Gastroesophageal sphincter (tissue), 3 donors: ENCODE data around the gene LRP1-AS.

Experiments used
- POLR2A ChIP-seq, 2 donors: fragments of 450-650 bp; IDR thresholded peaks; one replicate each; pipeline ENCODE4 v1.6.1; 2017; ENCODE audit warnings: antibody characterized with exemption in 2 of 2, mild to moderate bottlenecking in 2 of 2, moderate library complexity in 1 of 2
- POLR2AphosphoS5 ChIP-seq: sonication (generic); formaldehyde crosslinking; IDR thresholded peaks from one replicate; pipeline ENCODE4 v1.6.1; 2017; ENCODE audit warnings: antibody characterized with exemption
- TF ChIP-seq, protein P1 (sequence below), 4 experiments: fragments of 200-600 bp in 2 of 4; fragments of 450-650 bp in 2 of 4; sonication (generic) in 1 of 4; IDR thresholded peaks; one replicate each; pipeline ENCODE4 v1.5.1; 2017 to 2019; ENCODE audit warnings: antibody characterized with exemption in 4 of 4, mild to moderate bottlenecking in 2 of 4, moderate library complexity in 2 of 4

DNA sequence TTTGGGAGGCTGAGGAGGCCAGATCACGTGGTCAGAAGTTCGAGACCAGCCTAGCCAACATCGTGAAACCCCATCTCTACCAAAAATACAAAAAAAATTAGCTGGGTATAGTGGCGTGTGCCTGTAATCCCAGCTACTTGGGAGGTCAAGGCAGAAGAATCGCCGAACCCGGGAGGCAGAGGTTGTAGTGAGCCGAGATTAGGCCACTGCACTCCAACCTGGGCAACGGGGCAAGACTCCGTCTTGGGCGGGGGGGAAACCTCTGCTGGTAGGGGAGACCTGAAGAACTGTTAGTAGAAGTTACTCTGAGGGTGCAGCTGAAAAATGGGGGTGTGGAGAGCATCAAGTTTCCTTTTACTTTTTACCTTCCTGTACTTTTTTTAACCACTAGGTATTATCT, 21.4 kb downstream of the LRP1-AS start:
- TF ChIP-seq, protein P1, sequence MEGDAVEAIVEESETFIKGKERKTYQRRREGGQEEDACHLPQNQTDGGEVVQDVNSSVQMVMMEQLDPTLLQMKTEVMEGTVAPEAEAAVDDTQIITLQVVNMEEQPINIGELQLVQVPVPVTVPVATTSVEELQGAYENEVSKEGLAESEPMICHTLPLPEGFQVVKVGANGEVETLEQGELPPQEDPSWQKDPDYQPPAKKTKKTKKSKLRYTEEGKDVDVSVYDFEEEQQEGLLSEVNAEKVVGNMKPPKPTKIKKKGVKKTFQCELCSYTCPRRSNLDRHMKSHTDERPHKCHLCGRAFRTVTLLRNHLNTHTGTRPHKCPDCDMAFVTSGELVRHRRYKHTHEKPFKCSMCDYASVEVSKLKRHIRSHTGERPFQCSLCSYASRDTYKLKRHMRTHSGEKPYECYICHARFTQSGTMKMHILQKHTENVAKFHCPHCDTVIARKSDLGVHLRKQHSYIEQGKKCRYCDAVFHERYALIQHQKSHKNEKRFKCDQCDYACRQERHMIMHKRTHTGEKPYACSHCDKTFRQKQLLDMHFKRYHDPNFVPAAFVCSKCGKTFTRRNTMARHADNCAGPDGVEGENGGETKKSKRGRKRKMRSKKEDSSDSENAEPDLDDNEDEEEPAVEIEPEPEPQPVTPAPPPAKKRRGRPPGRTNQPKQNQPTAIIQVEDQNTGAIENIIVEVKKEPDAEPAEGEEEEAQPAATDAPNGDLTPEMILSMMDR (IDR thresholded peaks at IDR 0.05), result no peak
- TF ChIP-seq POLR2A (IDR thresholded peaks at IDR 0.05) (no peak), POLR2AphosphoS5 (no peak)
